Posterior vena cava (tissue), 2 donors: ENCODE measurements around the gene SLC44A1. TPM values are rescaled to one million over a fixed set of nuclear protein-coding genes. Genes with fewer than 3 reads are reported as not detected.

Source experiments
- DNase-seq: peaks from one replicate; pipeline ENCODE4 v3.0.0-alpha.2; 2020; ENCODE audit warnings: low spot score
- intact Hi-C, 2 donors: fragments of 100-400 bp; cut with DNase I; formaldehyde crosslinking; loops; one replicate each; pipeline versions ENCODE4 v1.14.1 to v1.14.2; 2022 to 2023
- total RNA-seq, 2 donors: library from RNA; stranded (reverse); fragmentation: NEBNext Ultra II Directional; extraction: Animal tissue kit (Norgen Biotek cat#: 25700); gene quantifications; one replicate each; pipeline ENCODE4 v1.2.1, GENCODE V29; 2021
- donor health status: DM: yes; HTN: yes; CAD: no.
- donor health status: DM: yes; HTN: yes; CAD: no.

Gene SLC44A1
- total RNA-seq, 2 donors from 2014 or later: 34.1 to 41.6 TPM

DNA sequence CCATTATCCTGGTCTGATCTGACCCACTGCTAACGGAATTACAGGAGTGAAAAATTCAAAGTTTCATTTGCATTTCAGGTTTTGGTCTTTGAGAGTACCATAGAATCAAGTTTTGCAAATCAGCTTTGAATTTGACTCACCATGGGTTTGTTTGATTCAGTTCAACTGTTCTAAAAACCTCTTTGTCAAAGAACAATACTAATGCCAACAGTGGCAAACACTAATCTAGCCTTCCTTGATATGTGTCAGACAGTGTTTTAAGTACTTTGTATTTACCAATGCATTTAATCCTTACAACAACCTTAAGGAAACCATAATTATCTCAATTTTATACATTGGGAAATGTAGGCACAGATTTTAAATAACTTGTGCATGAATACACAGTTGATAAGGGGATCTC, 193.3 kb downstream of the SLC44A1 start:
- no peak for DNase-seq
- intact Hi-C loops: no loop called here

DNA sequence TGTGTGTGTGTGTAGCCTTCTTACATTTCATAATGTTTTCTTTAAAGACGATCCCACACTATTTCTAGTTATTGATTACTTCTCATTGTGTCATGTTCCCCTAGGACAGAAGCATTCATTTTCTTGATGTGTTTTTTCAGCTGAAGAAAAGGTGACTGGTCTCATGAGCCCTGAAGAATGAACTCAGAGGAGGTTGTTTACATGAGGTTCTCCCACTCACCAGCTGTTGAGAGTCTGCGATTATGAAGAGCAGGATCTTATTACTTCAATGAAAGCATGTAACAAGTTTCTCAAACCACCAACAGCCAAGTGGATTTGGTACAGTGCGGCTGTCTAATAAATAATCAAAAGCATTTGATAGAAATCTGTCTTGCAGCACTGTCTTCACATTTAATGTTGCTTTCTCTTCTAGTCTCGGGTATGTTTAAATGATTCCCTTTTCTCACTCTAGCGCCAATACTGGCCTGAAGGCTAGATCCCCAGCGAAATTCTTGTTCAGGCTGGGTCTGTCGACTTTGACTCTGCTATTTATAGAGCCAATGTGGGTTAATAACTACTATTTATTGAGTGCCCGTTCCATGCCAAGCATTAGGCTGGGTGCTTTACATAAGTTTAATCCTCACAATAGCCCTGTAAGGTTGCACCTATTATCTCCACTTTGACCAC, 193.8 kb downstream of the SLC44A1 start:
- intact Hi-C loops: no loop called here
- no peak for DNase-seq

DNA sequence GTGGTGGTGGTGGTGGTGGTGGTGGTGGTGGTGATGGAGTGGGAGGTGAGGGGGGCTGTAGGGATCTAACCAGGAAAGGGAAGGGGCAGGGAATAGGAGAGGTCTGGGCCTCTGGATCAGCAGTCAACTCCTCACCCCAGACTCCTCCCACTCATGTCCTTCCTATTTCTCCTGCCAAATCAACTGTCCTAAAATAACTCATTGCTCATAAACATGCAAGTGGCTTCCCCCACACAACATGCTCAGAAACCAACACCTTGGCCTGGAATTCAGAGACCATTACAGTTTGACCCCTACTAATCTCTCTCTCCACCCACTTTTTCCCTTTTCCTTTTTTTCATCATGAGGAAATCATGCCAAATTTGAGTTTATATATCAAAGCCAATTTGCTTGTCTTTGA, 195.0 kb downstream of the SLC44A1 start:
- intact Hi-C loops: no loop called here
- no peak for DNase-seq

DNA sequence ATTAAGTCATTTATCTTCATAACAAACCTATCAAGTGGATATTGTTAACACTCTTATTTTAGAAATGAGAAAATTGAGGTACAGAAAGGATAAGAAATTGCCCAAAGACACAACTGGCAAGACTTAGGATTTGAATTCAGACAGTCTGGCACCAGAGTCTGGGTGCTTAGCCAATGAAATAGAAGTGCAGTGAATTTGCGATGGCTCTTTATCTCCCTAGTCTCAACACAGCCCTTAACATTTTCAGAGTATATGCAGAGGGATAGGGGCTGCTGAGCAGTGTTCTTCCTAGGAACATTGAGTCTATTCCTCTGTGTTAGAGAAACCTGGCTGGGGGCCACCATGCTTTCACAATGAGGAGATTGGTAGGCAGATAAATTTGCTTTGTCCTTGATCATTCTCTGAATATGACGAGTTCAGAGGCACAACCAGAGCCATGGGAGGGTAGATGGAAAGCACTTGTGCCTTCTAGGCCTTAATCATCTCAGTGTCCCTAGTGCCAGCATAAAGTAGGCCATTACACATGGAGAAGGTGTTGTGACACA, 197.2 kb downstream of the SLC44A1 start:
- no peak for DNase-seq
- intact Hi-C loops: no loop called here

DNA sequence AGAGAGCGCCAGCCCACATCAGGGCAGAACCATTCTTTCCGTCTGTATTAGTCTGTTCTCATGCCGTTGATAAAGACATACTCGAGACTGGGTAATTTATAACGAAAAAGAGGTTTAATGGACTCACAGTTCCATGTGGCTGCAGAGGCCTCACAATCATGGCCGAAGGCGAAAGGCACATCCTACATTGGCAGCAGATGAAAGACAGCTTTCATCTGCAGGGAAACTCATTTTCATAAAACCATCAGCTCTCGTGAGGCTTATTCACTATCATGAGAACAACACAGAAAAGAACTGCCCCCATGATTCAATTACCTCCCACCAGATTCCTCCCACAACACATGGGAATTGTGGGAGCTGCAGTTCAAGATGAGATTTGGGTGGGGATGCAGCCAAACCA, 198.7 kb downstream of the SLC44A1 start:
- no peak for DNase-seq
- intact Hi-C loops: no loop called here

DNA sequence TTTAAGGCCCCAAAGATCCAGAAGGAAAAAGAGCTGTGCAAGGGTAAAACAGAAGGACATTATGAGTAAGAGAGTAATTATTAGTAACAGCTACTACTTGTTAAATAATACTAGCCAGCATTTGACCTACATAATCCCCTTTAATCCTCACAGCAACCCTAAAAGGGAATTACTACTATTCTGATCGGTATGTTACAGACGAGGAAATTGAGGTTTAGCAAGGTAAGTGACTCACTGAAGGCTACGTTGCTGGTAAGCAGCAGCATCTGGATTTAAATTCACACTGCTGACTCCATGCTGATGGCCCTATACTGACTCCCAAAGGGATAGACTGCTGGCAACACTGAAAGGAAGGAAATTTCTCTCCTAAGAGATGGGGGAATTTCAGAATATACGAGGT, 199.7 kb downstream of the SLC44A1 start:
- no peak for DNase-seq
- intact Hi-C loops: no loop called here

DNA sequence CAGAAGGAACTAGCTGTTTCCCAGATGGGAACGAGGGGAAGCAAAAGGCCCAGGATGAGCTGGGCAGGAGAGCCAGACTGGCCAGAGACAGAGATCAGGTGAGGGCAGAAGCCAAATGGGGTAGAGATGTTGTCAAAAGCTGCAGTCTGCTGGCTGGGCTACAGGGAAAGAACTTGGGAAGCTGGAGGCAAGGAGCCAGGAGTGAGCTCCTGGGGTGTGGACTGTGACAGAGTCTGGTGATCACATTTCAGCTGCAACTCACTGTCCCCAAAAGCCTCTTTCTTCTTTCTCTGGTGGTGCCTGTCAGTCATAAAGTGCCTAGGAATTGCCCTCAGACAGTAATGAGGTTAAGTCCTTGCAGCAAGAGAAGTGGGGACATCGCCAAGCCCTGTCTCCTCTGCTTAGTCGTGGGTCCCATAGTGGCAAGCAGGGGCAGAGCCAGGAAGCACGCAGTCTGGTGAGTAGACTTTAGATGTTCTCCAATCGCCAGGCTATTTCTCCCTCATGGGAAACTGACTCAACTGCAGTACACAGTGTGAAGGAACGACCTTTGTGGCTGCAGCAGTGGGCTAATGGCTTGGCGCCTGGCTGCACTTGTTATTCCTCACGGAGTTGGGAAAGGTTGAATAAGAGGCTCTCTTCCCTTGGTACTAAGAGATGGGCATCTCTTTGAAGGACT, 200.9 kb downstream of the SLC44A1 start:
- intact Hi-C loops: no loop called here
- DNase-seq: no peak

DNA sequence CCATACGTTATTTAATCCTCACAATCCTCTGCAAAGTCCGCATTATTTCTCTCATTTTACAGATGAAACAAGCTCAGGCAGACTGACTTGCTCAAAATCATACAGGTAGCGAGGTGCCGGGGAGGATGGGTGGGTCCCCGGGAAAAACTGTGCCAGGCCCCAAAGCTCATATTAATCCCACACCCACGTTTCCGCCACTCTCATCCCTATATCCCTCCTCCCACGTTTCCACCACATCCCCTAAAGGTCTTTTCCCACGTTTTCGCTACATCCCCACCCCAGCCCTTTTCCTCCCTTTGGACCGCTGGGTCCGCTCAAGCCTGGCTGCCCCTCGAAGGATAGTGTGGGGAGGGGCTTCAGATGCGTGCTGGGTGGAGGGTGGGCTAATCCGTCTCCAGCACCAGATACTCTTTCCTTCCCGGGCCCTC, 202.9 kb downstream of the SLC44A1 start:
- intact Hi-C loops: no loop called here
- DNase-seq: no peak

DNA sequence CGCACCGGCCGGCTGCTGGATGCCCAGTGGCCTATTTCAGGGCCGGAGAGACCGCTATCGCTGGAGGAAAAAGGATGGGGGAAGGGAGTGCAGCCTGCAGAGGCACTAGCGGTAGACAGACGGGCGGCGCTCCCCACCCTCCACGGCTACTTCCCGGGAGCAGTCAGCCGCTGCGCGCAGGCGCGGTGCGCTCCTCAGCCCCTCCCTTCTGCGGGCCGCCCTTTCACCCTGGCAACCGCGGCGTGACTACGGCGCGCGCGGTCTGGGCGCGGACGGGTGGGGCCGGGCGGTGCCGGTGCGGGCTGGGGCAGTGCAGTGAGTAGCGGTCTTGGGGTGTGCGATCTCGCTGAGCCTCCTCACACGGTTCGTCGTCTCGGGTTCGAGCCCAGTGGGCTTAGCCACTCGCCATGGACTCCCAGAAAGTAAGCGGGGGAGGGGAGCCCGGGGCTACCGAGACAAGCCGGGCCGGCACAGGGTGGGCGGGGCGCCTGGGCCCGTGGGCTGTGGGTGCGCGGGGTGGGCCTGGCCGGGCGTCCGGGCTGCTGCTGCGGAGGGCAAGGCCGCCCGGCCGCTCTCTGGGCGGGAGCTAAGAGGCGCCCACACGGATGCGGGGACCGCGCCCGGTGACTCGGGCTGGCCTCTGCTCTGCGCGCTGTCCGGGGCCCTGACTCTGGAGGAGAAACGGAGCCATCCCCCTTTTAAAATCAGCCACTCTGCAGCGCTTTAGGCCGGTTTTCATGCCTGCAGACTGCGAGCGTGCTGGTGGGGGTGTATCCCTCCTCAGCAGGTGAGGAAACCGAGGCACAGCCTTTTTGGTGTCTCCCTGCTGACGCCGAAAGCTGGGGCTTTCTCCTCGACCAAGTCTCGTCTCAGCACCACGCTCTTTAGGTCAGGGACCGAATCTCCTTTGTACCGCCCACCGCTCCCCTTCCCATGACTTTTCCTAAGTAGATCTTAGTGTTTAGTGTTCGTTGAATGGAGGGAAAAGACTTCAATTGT, 203.7 kb downstream of the SLC44A1 start, which contains the start of gene FSD1L:
Gene FSD1L (plus strand): TSS at position 221 of the 999 bp plus-strand sequence. CDS start 187 bp downstream, at position 408.
- peak; percentile 97 for DNase-seq
- intact Hi-C loops: no loop called here

DNA sequence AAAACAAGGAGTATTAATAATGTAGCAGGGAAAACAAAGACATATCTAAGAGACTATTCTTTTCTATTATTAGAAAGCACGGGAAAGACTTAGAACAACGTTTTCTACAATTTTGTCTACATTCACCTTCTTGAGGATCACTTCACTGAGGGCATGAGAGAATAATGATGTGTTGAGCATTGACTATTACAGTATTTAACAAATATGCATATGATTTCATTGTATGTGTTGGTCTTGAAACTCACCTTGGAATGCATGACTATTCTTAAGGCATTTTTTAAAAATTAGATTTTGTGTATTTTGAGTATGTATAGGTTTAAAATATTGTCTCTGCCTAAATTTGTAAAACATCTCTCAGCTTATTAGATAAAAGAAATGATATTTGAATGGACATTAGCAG, 204.6 kb downstream of the SLC44A1 start:
- DNase-seq: no peak
- intact Hi-C loops: no loop called here

DNA sequence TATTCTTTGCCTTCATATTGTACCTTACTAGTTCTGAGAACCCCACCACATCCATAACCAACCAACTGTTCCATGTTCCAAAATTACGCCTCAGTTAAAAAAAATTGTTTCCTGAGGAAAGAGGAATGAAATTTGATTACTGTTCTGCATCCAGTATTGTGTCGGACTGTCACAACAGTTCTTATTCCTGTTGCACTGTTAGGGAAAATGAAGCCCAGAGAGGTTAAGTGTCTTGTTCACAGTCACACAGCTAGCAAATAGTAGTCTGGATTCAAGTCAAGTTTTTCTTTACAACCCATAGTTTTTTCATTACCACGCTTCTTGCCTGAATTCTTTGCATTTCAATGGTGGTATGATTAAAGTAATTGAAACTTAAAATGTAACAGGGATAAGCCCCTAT, 207.7 kb downstream of the SLC44A1 start:
- intact Hi-C loops: no loop called here
- no peak for DNase-seq

DNA sequence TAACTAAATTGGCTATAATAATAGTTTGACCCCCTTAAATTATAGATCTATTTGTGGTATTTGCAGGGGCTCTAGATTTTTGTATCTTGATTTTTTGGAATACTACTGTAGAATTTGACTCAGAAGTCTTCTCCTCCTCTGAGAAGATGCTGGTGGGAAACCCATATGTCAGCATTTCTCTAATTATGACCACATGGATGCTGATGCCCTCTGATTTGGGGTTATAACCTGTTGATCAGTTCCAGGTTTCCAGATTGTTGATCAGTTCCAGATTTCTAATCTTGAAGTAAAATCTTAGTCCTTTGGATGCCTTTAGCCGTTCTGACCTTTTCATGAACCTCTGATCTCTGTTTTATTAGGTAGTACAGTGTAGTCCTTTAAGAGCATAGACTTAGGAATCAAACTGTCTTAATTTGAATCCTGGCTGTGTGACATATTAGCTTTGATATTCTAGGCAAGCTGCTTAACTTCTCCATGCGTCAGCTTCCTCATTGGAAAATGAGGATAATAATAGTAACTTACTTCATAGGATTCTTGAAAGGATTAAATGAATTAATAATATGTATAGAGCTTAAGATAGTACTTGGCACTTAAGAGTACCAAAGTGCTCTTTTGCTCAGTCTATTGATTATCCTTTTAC, 211.5 kb downstream of the SLC44A1 start:
- intact Hi-C loops: no loop called here
- no peak for DNase-seq

DNA sequence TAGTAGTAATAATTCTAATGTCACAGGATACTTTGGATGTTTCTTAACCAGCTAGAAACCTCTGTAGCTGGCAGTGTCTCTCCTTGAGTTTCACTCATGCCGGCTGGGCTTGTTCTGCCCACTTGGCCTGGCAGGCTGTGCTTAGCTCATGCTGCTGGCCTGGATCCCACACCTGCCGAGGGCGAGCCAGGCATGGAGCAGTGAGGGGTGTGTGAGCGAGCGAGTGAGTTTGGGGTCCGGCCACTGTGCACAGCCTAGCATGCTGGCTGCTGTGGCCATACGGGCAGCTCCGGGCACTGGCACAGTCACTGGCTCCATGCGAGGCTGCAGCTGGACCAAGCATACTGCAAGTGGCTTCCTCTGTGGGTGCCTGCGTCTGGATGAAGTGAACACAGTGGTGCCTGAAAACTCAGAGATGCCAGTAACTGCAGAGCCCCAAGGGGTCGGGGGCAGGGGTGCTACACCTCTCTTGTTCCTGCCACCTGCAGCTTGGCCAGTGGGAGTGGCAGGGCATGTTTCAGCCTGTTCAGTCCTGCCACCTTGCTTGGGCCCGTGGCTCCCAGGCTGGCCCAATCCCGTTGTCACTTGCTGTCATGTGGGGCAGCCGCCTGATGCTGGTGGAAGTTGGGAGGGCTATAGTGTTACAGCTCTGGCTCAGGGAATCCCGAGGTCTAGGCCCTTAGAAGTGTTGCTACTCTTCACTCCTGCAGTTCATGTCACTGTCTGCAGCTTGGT, 213.3 kb downstream of the SLC44A1 start:
- no peak for DNase-seq
- intact Hi-C loops: no loop called here

DNA sequence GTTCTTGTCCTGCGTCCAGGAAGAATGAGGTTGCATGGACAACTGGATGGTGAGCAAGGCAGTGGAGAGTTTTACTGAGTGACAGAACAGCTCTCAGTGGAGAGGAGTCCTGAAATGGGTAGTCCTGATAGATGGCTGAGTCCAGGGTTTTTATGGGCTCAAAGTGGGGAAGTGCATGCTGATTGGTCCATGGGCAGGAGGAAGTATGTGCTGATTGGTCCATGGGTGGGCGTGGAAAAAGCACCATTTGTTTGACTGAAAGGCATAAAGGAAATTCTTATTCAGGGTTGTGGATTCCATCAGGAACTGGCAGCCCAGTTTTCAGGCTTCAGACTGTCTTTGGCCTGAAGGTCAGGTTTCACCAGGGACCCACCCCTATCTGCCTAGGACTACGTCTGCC, 214.0 kb downstream of the SLC44A1 start:
- DNase-seq: no peak
- intact Hi-C loops: no loop called here

DNA sequence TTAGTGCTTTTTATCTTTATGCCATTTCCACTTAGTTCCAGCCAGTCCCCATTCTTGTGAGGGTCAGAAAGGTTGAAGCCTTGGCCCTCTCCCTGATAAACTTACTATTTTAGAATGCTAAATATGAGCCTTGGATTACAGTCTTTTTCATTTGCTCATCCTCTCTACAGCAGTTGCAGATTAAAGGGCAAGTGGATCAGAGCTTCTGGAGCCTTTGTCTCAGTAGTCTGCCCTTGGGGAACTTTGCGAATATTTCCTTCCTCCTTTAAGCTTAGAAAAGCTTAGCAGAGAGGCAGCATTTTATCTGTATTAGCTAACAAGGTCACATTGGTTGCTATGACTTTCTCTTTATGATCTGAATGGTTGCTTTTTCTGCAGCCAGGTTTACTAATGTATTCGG, 214.9 kb downstream of the SLC44A1 start:
- intact Hi-C loops: no loop called here
- no peak for DNase-seq

DNA sequence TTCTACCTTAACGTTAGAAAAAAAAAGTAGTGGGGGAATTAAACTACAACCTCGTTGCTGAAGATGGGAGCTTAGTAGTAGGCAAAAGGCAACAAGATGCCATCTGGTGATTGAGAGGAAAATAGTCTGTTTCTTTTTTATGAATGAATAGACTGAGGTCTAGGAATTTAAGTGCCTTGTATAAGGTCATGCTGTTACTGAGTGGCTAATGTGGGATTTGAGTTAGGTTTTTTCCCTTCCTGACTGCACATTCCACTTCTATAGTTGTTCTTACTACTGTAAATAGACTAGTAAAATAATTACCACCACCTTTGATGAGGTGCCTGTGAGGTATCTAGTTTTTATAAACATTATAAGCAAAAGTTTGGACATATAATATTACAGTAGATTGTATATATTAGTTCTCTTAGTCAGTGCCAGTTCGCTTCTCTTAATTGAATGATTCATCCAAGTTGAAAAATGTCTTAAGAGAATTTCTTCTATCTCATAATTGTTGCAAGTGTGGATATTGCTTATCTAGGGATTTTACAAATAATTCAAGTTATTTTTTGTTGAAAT, 222.5 kb downstream of the SLC44A1 start:
- DNase-seq: no peak
- intact Hi-C loops: no loop called here

DNA sequence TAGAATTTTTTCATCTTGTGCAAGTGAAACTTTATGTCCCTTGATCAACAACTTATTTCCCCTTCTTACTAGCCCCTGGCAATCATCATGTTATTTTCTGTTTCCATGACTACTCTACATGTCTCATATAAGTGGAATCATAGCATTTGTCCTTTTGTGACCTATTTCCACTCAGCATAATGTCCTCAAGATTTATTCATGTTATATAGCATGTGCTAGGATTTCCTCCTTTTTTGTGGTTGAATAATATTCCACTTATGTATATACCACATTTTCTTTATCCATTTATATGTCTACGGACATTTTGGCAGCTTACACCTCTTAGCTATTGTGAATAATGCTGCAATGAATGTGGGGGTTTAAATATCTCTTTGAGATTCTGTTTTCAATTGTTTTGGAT, 224.4 kb downstream of the SLC44A1 start:
- intact Hi-C loops: no loop called here

DNA sequence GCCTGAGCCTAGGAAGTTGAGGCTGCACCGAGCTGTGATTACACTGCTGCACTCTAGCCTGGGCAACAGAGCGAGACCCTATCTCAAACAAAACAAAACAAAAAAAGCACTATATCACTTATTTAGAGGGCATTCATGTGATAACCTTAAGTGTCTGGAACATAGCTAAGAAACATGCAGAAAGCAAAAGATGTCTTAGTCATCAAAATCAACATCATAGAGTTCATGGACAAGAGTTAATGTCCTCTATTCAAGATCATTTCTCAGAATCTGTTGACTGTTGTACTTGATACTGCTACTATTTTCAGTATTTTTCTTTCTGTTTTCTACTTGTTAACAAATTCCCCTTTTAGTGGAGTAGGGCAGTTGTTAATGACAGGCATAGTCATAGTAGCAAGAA, 228.8 kb downstream of the SLC44A1 start:
- no peak for DNase-seq
- intact Hi-C loops: no loop called here

More for the DNA sequence above, 224.4 kb downstream of the SLC44A1 start:
- DNase-seq: no peak
